H1 (cell line): Measurements from ENCODE around the gene INTS6. TPM values are rescaled to one million over a fixed set of nuclear protein-coding genes. Genes with fewer than 3 reads are reported as not detected.

Experiments
- CTCF ChIA-PET: fragments of 300-600 bp; sonication (Branson Sonifier 250); formaldehyde crosslinking; loops from one replicate; lab custom pipeline; 2021; ENCODE audit not compliant: partially characterized antibody; lab: Charles Lee
- POLR2A ChIA-PET: fragments of 300-600 bp; sonication (Branson Sonifier 250); formaldehyde crosslinking; loops from one replicate; lab custom pipeline; 2021; ENCODE audit warnings: inconsistent platforms; ENCODE audit not compliant: partially characterized antibody; lab: Charles Lee
- DNase-seq, 2 experiments: peaks; one replicate each; pipeline versions ENCODE4 v3.0.0 to v3.0.0-alpha.2; 2010 to 2022; ENCODE audit warnings: low spot score in 2 of 2, low read depth in 1 of 2, mixed read lengths in 1 of 2
- FAIRE-seq: peaks from 2 replicates; lab custom pipeline; 2011; peaks lifted over from hg19 to GRCh38; lab: Jason Lieb, UNC
- H2AFZ ChIP-seq: 2 replicates; pipeline ENCODE4 v1.8.1; 2012; ENCODE audit warnings: low read length, inconsistent platforms
- H2AK5ac ChIP-seq: 2 replicates; pipeline ENCODE4 v1.6.1; 2013; ENCODE audit warnings: low read depth, low read length
- H2BK120ac ChIP-seq: replicated peaks from 2 replicates; pipeline ENCODE3; 2013; ENCODE audit warnings: low read depth, low read length, inconsistent platforms
- H2BK12ac ChIP-seq: 2 replicates; pipeline ENCODE4 v1.6.1; 2013; ENCODE audit warnings: low read depth, low read length
- H2BK15ac ChIP-seq: 2 replicates; pipeline ENCODE4 v1.6.1; 2013; ENCODE audit warnings: low read length
- H2BK20ac ChIP-seq: 2 replicates; pipeline ENCODE4 v1.6.1; 2013; ENCODE audit warnings: low read length
- H2BK5ac ChIP-seq: 2 replicates; pipeline ENCODE4 v1.6.1; 2013; ENCODE audit warnings: low read depth, low read length
- H3K14ac ChIP-seq: 2 replicates; pipeline ENCODE4 v1.6.1; 2013; ENCODE audit warnings: inconsistent platforms; ENCODE audit not compliant: insufficient read length
- H3K18ac ChIP-seq: 2 replicates; pipeline ENCODE4 v1.6.1; 2013; ENCODE audit warnings: low read length; ENCODE audit errors: extremely low read depth
- H3K23ac ChIP-seq: 2 replicates; pipeline ENCODE4 v1.6.1; 2013; ENCODE audit warnings: inconsistent platforms; ENCODE audit not compliant: insufficient read length
- H3K23me2 ChIP-seq: 2 replicates; pipeline ENCODE4 v1.6.1; 2013; ENCODE audit warnings: low read depth, low read length
- H3K27ac ChIP-seq: 2 replicates; pipeline ENCODE4 v1.6.1; 2011; ENCODE audit warnings: low read depth, low read length, inconsistent platforms
- H3K27me3 ChIP-seq, 4 experiments: replicated peaks in 1 of 4; 1 replicate in 1 of 4; 2 replicates in 3 of 4; pipeline versions ENCODE4 v1.6.1 to v1.8.1; 2011 to 2013; ENCODE audit warnings: low read length in 3 of 4, mild to moderate bottlenecking in 3 of 4, inconsistent platforms in 2 of 4, mixed read lengths in 2 of 4, moderate library complexity in 1 of 4; ENCODE audit not compliant: control insufficient read depth in 3 of 4, insufficient read depth in 3 of 4; ENCODE audit errors: extremely low read depth in 1 of 4
- H3K36me3 ChIP-seq, 4 experiments: 2 replicates each; pipeline versions ENCODE4 v1.6.1 to v1.8.1; 2011 to 2013; ENCODE audit warnings: mild to moderate bottlenecking in 4 of 4, low read length in 3 of 4, moderate library complexity in 2 of 4, control low read depth in 1 of 4, inconsistent platforms in 1 of 4; ENCODE audit not compliant: insufficient read depth in 4 of 4, control insufficient read depth in 2 of 4
- H3K4ac ChIP-seq: replicated peaks from 2 replicates; pipeline ENCODE3; 2013; ENCODE audit warnings: low read length, low read depth, mixed read lengths, inconsistent platforms; ENCODE audit not compliant: insufficient read length
- H3K4me1 ChIP-seq, 4 experiments: replicated peaks in 1 of 4; 1 replicate in 1 of 4; 2 replicates in 3 of 4; pipeline versions ENCODE4 v1.6.1 to v1.8.1; 2011 to 2013; ENCODE audit warnings: low read length in 3 of 4, inconsistent platforms in 2 of 4, mixed read lengths in 1 of 4; ENCODE audit not compliant: insufficient read depth in 4 of 4, control insufficient read depth in 3 of 4
- H3K4me2 ChIP-seq, 2 experiments: 2 replicates each; pipeline versions ENCODE4 v1.6.1 to v1.8.1; 2011 to 2013; ENCODE audit warnings: low read depth in 2 of 2, low read length in 2 of 2, control low read depth in 1 of 2, inconsistent platforms in 1 of 2, mild to moderate bottlenecking in 1 of 2; ENCODE audit not compliant: insufficient read depth in 1 of 2
- H3K4me3 ChIP-seq, 4 experiments: fragments of 200-600, 300-600 bp in 1 of 4; sonication (generic), shearing (Covaris generic), sonication (Bioruptor Twin) in 1 of 4; 2 replicates each; pipeline versions ENCODE4 v1.5.1 to v1.8.1; 2011 to 2016; ENCODE audit warnings: low read length in 4 of 4, low read depth in 3 of 4, control low read depth in 2 of 4, inconsistent platforms in 2 of 4, mild to moderate bottlenecking in 2 of 4, mixed read lengths in 1 of 4, moderate library complexity in 1 of 4; ENCODE audit not compliant: insufficient read depth in 2 of 4; ENCODE audit errors: extremely low read depth in 1 of 4
- H3K56ac ChIP-seq: replicated peaks from 2 replicates; pipeline ENCODE3; 2013; ENCODE audit warnings: low read depth, mild to moderate bottlenecking, mixed read lengths, low read length, inconsistent platforms; ENCODE audit not compliant: insufficient read length
- H3K79me1 ChIP-seq: 2 replicates; pipeline ENCODE4 v1.6.1; 2013; ENCODE audit warnings: low read depth, low read length, control low read depth
- H3K79me2 ChIP-seq, 2 experiments: 2 replicates each; pipeline versions ENCODE4 v1.6.1 to v1.8.1; 2012 to 2013; ENCODE audit warnings: low read length in 2 of 2, mild to moderate bottlenecking in 2 of 2, inconsistent platforms in 1 of 2; ENCODE audit not compliant: insufficient read depth in 2 of 2, control insufficient read depth in 1 of 2
- H3K9ac ChIP-seq, 4 experiments: replicated peaks in 1 of 4; 1 replicate in 1 of 4; 2 replicates in 3 of 4; pipeline versions ENCODE4 v1.6.1 to v1.8.1; 2011 to 2013; ENCODE audit warnings: low read depth in 3 of 4, low read length in 3 of 4, control low read depth in 2 of 4, mild to moderate bottlenecking in 2 of 4, moderate library complexity in 2 of 4, inconsistent platforms in 1 of 4; ENCODE audit errors: extremely low read depth in 1 of 4
- H3K9me3 ChIP-seq, 2 experiments: 2 replicates each; pipeline versions ENCODE4 v1.6.1 to v1.8.1; 2012 to 2013; ENCODE audit warnings: mild to moderate bottlenecking in 2 of 2, moderate library complexity in 2 of 2, control low read depth in 1 of 2, inconsistent platforms in 1 of 2, low read depth in 1 of 2, low read length in 1 of 2, mixed read lengths in 1 of 2; ENCODE audit not compliant: insufficient read depth in 2 of 2
- H4K20me1 ChIP-seq, 2 experiments: replicated peaks in 1 of 2; 2 replicates each; pipeline versions ENCODE3 to v1.8.1; 2011 to 2013; ENCODE audit warnings: inconsistent platforms in 2 of 2, low read length in 2 of 2, mild to moderate bottlenecking in 1 of 2; ENCODE audit not compliant: insufficient read depth in 2 of 2, control insufficient read depth in 1 of 2
- H4K5ac ChIP-seq: 2 replicates; pipeline ENCODE4 v1.6.1; 2013; ENCODE audit warnings: low read length, low read depth, mixed read lengths, inconsistent platforms; ENCODE audit not compliant: insufficient read length
- H4K8ac ChIP-seq: 2 replicates; pipeline ENCODE4 v1.8.0; 2013; ENCODE audit warnings: mild to moderate bottlenecking, moderate library complexity, low read length, inconsistent platforms; ENCODE audit not compliant: insufficient read depth; ENCODE audit errors: extremely low read depth
- H4K91ac ChIP-seq: replicated peaks from 2 replicates; pipeline ENCODE3; 2013; ENCODE audit warnings: low read length, mixed read lengths, inconsistent platforms; ENCODE audit not compliant: insufficient read length
- E2F6 ChIP-seq: IDR thresholded peaks from 2 replicates; pipeline ENCODE4 v1.6.1; 2012; ENCODE audit warnings: inconsistent platforms
- RXRA ChIP-seq: IDR thresholded peaks from 2 replicates; pipeline ENCODE4 v1.6.1; 2011; ENCODE audit warnings: low read depth, mild to moderate bottlenecking, low read length, moderate library complexity; ENCODE audit not compliant: insufficient read depth
- polyA plus RNA-seq, 7 experiments: library from polyadenylated mRNA; depleted of rRNA in 3 of 7; stranded (reverse) in 5 of 7; unstranded in 2 of 7; fragments of >200 nt in 5 of 7; fragments of 200-250 nt in 2 of 7; gene quantifications; 1 replicate in 5 of 7; 2 replicates in 1 of 7; 4 replicates in 1 of 7; pipeline versions ENCODE4 v1.2.1 to v1.2.3, GENCODE V29; 2011 to 2013; ENCODE audit warnings: missing spikeins in 2 of 7, mixed read lengths in 2 of 7
- total RNA-seq: library from RNA; stranded (reverse); fragmentation: NEBNext Ultra II Directional; extraction: Animal tissue kit (Norgen Biotek cat#: 25700); gene quantifications from 2 replicates; pipeline ENCODE4 v1.2.1, GENCODE V29; 2021

The INTS6 gene
- total and polyA plus RNA-seq, 2 of the 8 experiments (the other 6 are each of a cell fraction or from before 2014, with no cell fraction given) = 12.6 to 42.8 TPM

- H3K27ac ChIP-seq = no peak overlapping the region
- no peak overlapping the region for H4K8ac ChIP-seq
- no peak overlapping the region for H2BK12ac ChIP-seq
- H3K79me1 ChIP-seq = no peaks in the 10 kb centered on the region
- no peaks in the 10 kb centered on the region for H3K27me3 ChIP-seq
- no peak overlapping the region for H3K4ac ChIP-seq
- DNase-seq (no peak), FAIRE-seq (no peak)
- no peak overlapping the region for H2BK20ac ChIP-seq
- no peak overlapping the region for H4K91ac ChIP-seq
- H3K23me2 ChIP-seq = no peaks in the 10 kb centered on the region
- H3K9me3 ChIP-seq = no peaks in the 10 kb centered on the region
- H3K18ac ChIP-seq = no peak overlapping the region
- no peak overlapping the region for H2BK5ac ChIP-seq
- H3K56ac ChIP-seq = no peak overlapping the region
- H3K4me3 ChIP-seq = no peak overlapping the region
- no peaks in the 10 kb centered on the region for H3K4me1 ChIP-seq
- no peak overlapping the region for H2BK15ac ChIP-seq
- no peak overlapping the region for H3K14ac ChIP-seq
- H4K5ac ChIP-seq = no peak overlapping the region
- no peak overlapping the region for H2AFZ ChIP-seq
- POLR2A ChIA-PET = interaction anchor here (0.7 to 3.1 kb wide), 3 partner anchors 12 to 22 kb away, joined by 3 to 16 read pairs (median 4); partner anchors contain the start of gene INTS6
- CTCF ChIA-PET = no interaction called here
- no peaks in the 10 kb centered on the region for H4K20me1 ChIP-seq
- no peak overlapping the region for H3K4me2 ChIP-seq
- no peaks in the 10 kb centered on the region for H3K79me2 ChIP-seq
- no peaks in the 10 kb centered on the region for H3K36me3 ChIP-seq
- H3K23ac ChIP-seq = no peak overlapping the region
- TF ChIP-seq E2F6 (no peak), RXRA (no peak)
- no peak overlapping the region for H2AK5ac ChIP-seq
- no peak overlapping the region for H3K9ac ChIP-seq
- no peak overlapping the region for H2BK120ac ChIP-seq
These were observed 12.3 kb upstream of the INTS6 start for GRCh38 chr13:51465124-51465523.
